ENCODE data around the gene GARIN5B. TPM values are rescaled to one million over a fixed set of nuclear protein-coding genes. Genes with fewer than 3 reads are reported as not detected.

Gene GARIN5B
- polyA plus RNA-seq, 3 donors, result 0.12 to 0.24 (median 0.13) TPM

GRCh38 chr19:55373993-55374757 lies 11.1 kb upstream of the GARIN5B start:
- no peak for DNase-seq (ENCODE audit: extremely low read depth in 1 of 11, low read depth in 9 of 11, low spot score in 4 of 11)

- no peak for DNase-seq (ENCODE audit: extremely low read depth in 1 of 11, low read depth in 9 of 11, low spot score in 4 of 11)
These were observed 10.4 kb upstream of the GARIN5B start for GRCh38 chr19:55373306-55373992.

GRCh38 chr19:55372316-55373081 lies 9.4 kb upstream of the GARIN5B start:
- DNase-seq (ENCODE audit: extremely low read depth in 1 of 11, low read depth in 9 of 11, low spot score in 4 of 11), result no peak

- DNase-seq (ENCODE audit: extremely low read depth in 1 of 11, low read depth in 9 of 11, low spot score in 4 of 11), result no peak
These were observed 7.4 kb upstream of the GARIN5B start, which contains the start of gene IL11 for GRCh38 chr19:55370305-55370988. TSS of gene IL11 (minus strand) at chr19:55370463. CDS start at chr19:55370310, 153 bp downstream.

GRCh38 chr19:55369653-55370304 lies 6.7 kb upstream of the GARIN5B start:
- no peak for DNase-seq (ENCODE audit: extremely low read depth in 1 of 11, low read depth in 9 of 11, low spot score in 4 of 11)

GRCh38 chr19:55368701-55369563 lies 5.9 kb upstream of the GARIN5B start:
- DNase-seq (ENCODE audit: extremely low read depth in 1 of 11, low read depth in 9 of 11, low spot score in 4 of 11), result no peak

GRCh38 chr19:55368106-55368505 lies 5.0 kb upstream of the GARIN5B start:
- no peak for DNase-seq (ENCODE audit: extremely low read depth in 1 of 11, low read depth in 9 of 11, low spot score in 4 of 11)

GRCh38 chr19:55366790-55367189 lies 3.7 kb upstream of the GARIN5B start:
- DNase-seq (ENCODE audit: extremely low read depth in 1 of 11, low read depth in 9 of 11, low spot score in 4 of 11), result no peak

- DNase-seq (ENCODE audit: extremely low read depth in 1 of 11, low read depth in 9 of 11, low spot score in 4 of 11), result no peak
These were observed 2.9 kb upstream of the GARIN5B start for GRCh38 chr19:55365964-55366363.

- no peak for DNase-seq (ENCODE audit: extremely low read depth in 1 of 11, low read depth in 9 of 11, low spot score in 4 of 11)
These were observed 2.2 kb upstream of the GARIN5B start for GRCh38 chr19:55365245-55365644.

- no peak for DNase-seq (ENCODE audit: extremely low read depth in 1 of 11, low read depth in 9 of 11, low spot score in 4 of 11)
These were observed 678 bp downstream of the GARIN5B start for GRCh38 chr19:55362174-55362989.

GRCh38 chr19:55360902-55361301 lies 2.2 kb downstream of the GARIN5B start:
- no peak for DNase-seq (ENCODE audit: extremely low read depth in 1 of 11, low read depth in 9 of 11, low spot score in 4 of 11)

- DNase-seq (ENCODE audit: extremely low read depth in 1 of 11, low read depth in 9 of 11, low spot score in 4 of 11), result no peak
These were observed 3.8 kb downstream of the GARIN5B start for GRCh38 chr19:55358943-55359908.

GRCh38 chr19:55358493-55358892 lies 4.6 kb downstream of the GARIN5B start:
- no peak for DNase-seq (ENCODE audit: extremely low read depth in 1 of 11, low read depth in 9 of 11, low spot score in 4 of 11)

GRCh38 chr19:55355213-55355821 lies 7.7 kb downstream of the GARIN5B start:
- no peak for DNase-seq (ENCODE audit: extremely low read depth in 1 of 11, low read depth in 9 of 11, low spot score in 4 of 11)

Data from renal cortex interstitium (tissue), 11 donors.